Trophoblast cell (in vitro differentiated cells and primary cell): ENCODE measurements around the gene POC1A.

Experiments
- DNase-seq, 2 donors: peaks; one replicate each; pipeline ENCODE4 v3.0.0-alpha.2; 2016
- H2AFZ ChIP-seq: 2 replicates; pipeline ENCODE4 v1.6.1; 2013; ENCODE audit warnings: low read length, moderate library complexity, mild to moderate bottlenecking; ENCODE audit not compliant: insufficient read depth, poor library complexity
- H2AK5ac ChIP-seq: 2 replicates; pipeline ENCODE4 v1.6.1; 2013; ENCODE audit warnings: mild to moderate bottlenecking, low read length
- H2BK120ac ChIP-seq: 2 replicates; pipeline ENCODE4 v1.6.1; 2013; ENCODE audit warnings: low read length, mild to moderate bottlenecking, moderate library complexity; ENCODE audit not compliant: insufficient read depth, poor library complexity
- H2BK12ac ChIP-seq: 2 replicates; pipeline ENCODE4 v1.6.1; 2013; ENCODE audit warnings: mild to moderate bottlenecking, low read length, moderate library complexity
- H2BK5ac ChIP-seq: 2 replicates; pipeline ENCODE4 v1.6.1; 2013; ENCODE audit warnings: low read length, low read depth, moderate library complexity, mild to moderate bottlenecking; ENCODE audit not compliant: poor library complexity
- H3K14ac ChIP-seq: 2 replicates; pipeline ENCODE4 v1.6.1; 2013; ENCODE audit warnings: mild to moderate bottlenecking, low read length
- H3K18ac ChIP-seq: 2 replicates; pipeline ENCODE4 v1.6.1; 2013; ENCODE audit warnings: mild to moderate bottlenecking, low read length
- H3K23ac ChIP-seq: 2 replicates; pipeline ENCODE4 v1.6.1; 2013; ENCODE audit warnings: low read length
- H3K27ac ChIP-seq: 2 replicates; pipeline ENCODE4 v1.5.1; 2013; ENCODE audit warnings: low read depth, mild to moderate bottlenecking, inconsistent platforms, low read length, moderate library complexity
- H3K27me3 ChIP-seq: 2 replicates; pipeline ENCODE4 v1.6.1; 2013; ENCODE audit warnings: inconsistent platforms, mild to moderate bottlenecking, low read length, moderate library complexity; ENCODE audit not compliant: insufficient read depth
- H3K36me3 ChIP-seq, 2 experiments: 1 replicate in 1 of 2; 2 replicates in 1 of 2; pipeline ENCODE4 v1.6.1; 2013; ENCODE audit warnings: low read length in 2 of 2, mild to moderate bottlenecking in 2 of 2, moderate library complexity in 1 of 2; ENCODE audit not compliant: insufficient read depth in 2 of 2, control insufficient read depth in 1 of 2
- H3K4ac ChIP-seq: 2 replicates; pipeline ENCODE4 v1.6.1; 2013; ENCODE audit warnings: low read depth, mild to moderate bottlenecking, low read length, moderate library complexity
- H3K4me1 ChIP-seq, 2 experiments: 1 replicate in 1 of 2; 2 replicates in 1 of 2; pipeline ENCODE4 v1.6.1; 2013; ENCODE audit warnings: low read length in 2 of 2, mild to moderate bottlenecking in 2 of 2, moderate library complexity in 1 of 2; ENCODE audit not compliant: insufficient read depth in 2 of 2, control insufficient read depth in 1 of 2
- H3K4me2 ChIP-seq: 2 replicates; pipeline ENCODE4 v1.6.1; 2013; ENCODE audit warnings: inconsistent platforms, mild to moderate bottlenecking, low read length, moderate library complexity
- H3K4me3 ChIP-seq: 2 replicates; pipeline ENCODE4 v1.5.1; 2013; ENCODE audit warnings: mild to moderate bottlenecking, low read depth, low read length, inconsistent platforms
- H3K79me1 ChIP-seq: one replicate; pipeline ENCODE4 v1.6.1; 2013; ENCODE audit warnings: low read length
- H3K79me2 ChIP-seq: 2 replicates; pipeline ENCODE4 v1.6.1; 2013; ENCODE audit warnings: low read length, mild to moderate bottlenecking; ENCODE audit not compliant: control insufficient read depth, insufficient read depth, poor library complexity
- H3K9ac ChIP-seq: 2 replicates; pipeline ENCODE4 v1.6.1; 2013; ENCODE audit warnings: mild to moderate bottlenecking, low read length
- H3K9me3 ChIP-seq: 2 replicates; pipeline ENCODE4 v1.6.1; 2013; ENCODE audit warnings: low read depth, mild to moderate bottlenecking, control low read depth, inconsistent platforms, low read length; ENCODE audit not compliant: insufficient read depth
- H4K12ac ChIP-seq: 2 replicates; pipeline ENCODE4 v1.6.1; 2013; ENCODE audit warnings: low read depth, mild to moderate bottlenecking, low read length, moderate library complexity
- H4K8ac ChIP-seq: 2 replicates; pipeline ENCODE4 v1.6.1; 2013; ENCODE audit warnings: low read depth, mild to moderate bottlenecking, low read length, moderate library complexity
- H4K91ac ChIP-seq: one replicate; pipeline ENCODE4 v1.6.1; 2013; ENCODE audit warnings: low read depth, mild to moderate bottlenecking, low read length, moderate library complexity
- WGBS: extraction: QIAGEN DNeasy Blood & Tissue Kit; methylation state at CpG from one replicate; pipeline ENCODE4 v1.1.7; 2013; ENCODE audit warnings: missing lambda C conversion rate; ENCODE audit not compliant: insufficient read length, insufficient coverage; ENCODE audit errors: extremely low coverage; 5-methylcytosine and 5-hydroxymethylcytosine counted together

The POC1A gene

DNA sequence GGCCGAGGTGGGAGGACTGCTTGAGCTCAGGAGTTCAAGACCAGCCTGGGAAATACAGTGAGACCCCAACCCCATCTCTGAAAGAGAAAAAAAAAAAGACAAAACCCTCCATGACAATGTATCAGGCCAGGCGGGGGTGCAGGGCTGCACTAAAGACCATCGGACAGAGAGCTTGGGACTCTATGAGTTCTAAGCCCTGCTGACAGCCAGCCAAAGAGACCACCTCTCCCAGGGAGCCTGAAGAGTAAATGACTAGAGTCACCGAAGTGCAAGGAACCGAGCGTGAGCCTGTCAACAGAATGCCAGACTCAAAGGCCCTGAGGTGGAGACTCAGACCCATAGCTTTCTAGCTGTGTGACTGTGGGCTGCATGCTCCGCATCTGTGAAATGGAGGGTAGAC lies 12.5 kb downstream of the POC1A start:
- Histone ChIP-seq H3K79me1 (no peaks in the 10 kb centered on the region), H3K27ac (no peak overlapping the region), H3K4me1 (peaks cover 0 to 2% of the 10 kb centered on the region in 2 experiments), H2BK12ac (no peak overlapping the region), H2AFZ (no peak overlapping the region), H3K9ac (no peak overlapping the region), H4K8ac (no peak overlapping the region), H4K12ac (no peak overlapping the region), H2BK120ac (no peak overlapping the region), H4K91ac (no peak overlapping the region), H3K79me2 (no peaks in the 10 kb centered on the region), H3K36me3 (peaks cover 49 to 53% of the 10 kb centered on the region in 2 experiments), H2AK5ac (no peak overlapping the region), H3K14ac (no peak overlapping the region), H3K23ac (no peak overlapping the region), H3K4me3 (no peak overlapping the region), H3K27me3 (no peaks in the 10 kb centered on the region), H3K18ac (no peak overlapping the region), H2BK5ac (no peak overlapping the region), H3K9me3 (no peaks in the 10 kb centered on the region), H3K4ac (no peak overlapping the region), H3K4me2 (no peak overlapping the region)
- no CpG with 5 or more reads among the region's 7 CpGs for WGBS
- no peak for DNase-seq

DNA sequence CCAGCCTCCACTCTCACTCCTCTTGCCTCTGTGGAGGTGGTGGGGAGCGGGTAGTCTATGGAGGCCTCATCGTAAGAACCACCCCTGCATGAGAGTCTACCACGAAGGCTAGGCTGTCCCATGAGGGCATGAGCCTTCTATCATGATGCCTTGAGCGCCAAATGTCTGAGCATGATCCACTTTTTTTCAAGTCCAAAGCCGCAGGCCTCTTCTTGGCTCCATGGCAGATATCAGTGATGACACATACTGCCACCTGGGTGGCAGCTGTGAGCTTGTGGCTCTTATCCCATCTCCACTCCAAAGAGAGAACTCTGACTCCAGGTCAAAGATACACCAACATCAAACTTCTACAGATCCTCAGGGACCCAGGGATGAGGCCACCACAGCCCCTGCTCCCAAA lies 13.5 kb downstream of the POC1A start:
- H4K91ac ChIP-seq = no peak overlapping the region
- H2BK5ac ChIP-seq = no peak overlapping the region
- H3K4me1 ChIP-seq = peaks cover 0 to 2% of the 10 kb centered on the region in 2 experiments
- no peak overlapping the region for H3K4ac ChIP-seq
- no peak overlapping the region for H3K4me3 ChIP-seq
- H3K27ac ChIP-seq = no peak overlapping the region
- H3K18ac ChIP-seq = no peak overlapping the region
- DNase-seq = no peak
- peaks cover 43 to 49% of the 10 kb centered on the region in 2 experiments for H3K36me3 ChIP-seq
- no peak overlapping the region for H2BK12ac ChIP-seq
- H4K8ac ChIP-seq = no peak overlapping the region
- H3K79me2 ChIP-seq = no peaks in the 10 kb centered on the region
- WGBS = no CpG with 5 or more reads among the region's 5 CpGs
- no peak overlapping the region for H2AK5ac ChIP-seq
- H3K27me3 ChIP-seq = no peaks in the 10 kb centered on the region
- H3K23ac ChIP-seq = no peak overlapping the region
- H3K14ac ChIP-seq = no peak overlapping the region
- no peaks in the 10 kb centered on the region for H3K79me1 ChIP-seq
- no peak overlapping the region for H2BK120ac ChIP-seq
- no peaks in the 10 kb centered on the region for H3K9me3 ChIP-seq
- no peak overlapping the region for H2AFZ ChIP-seq
- no peak overlapping the region for H3K9ac ChIP-seq
- H4K12ac ChIP-seq = no peak overlapping the region
- H3K4me2 ChIP-seq = no peak overlapping the region

DNA sequence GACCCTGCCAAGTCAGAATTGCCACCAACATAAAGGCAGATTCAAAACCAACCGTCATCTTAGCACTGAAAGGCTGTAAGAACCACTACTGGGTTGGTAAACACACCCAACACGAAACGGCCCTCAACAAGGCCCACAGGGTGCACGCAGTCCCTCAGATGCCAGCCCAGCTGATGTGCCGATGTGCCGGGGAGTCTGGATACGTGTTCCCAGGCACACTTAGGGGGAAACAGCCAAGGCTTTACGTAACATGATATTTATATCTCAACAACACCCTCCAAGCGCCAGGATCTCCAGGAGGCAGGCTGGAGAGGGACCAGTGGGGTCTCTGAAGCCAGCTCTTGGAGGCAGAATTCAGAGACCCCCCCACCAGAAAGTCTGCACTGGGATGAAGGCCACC lies 14.2 kb downstream of the POC1A start:
- H2BK5ac ChIP-seq = no peak overlapping the region
- H4K12ac ChIP-seq = no peak overlapping the region
- no peak overlapping the region for H2BK12ac ChIP-seq
- H3K23ac ChIP-seq = no peak overlapping the region
- no peak overlapping the region for H3K4me3 ChIP-seq
- no peaks in the 10 kb centered on the region for H3K27me3 ChIP-seq
- H2AK5ac ChIP-seq = no peak overlapping the region
- H3K36me3 ChIP-seq = peaks cover 39 to 43% of the 10 kb centered on the region in 2 experiments
- no peak overlapping the region for H3K18ac ChIP-seq
- no peak overlapping the region for H3K4me2 ChIP-seq
- H3K14ac ChIP-seq = no peak overlapping the region
- no peak for DNase-seq
- no peak overlapping the region for H3K9ac ChIP-seq
- peaks cover 1% of the 10 kb centered on the region for H3K9me3 ChIP-seq
- H3K27ac ChIP-seq = no peak overlapping the region
- H2AFZ ChIP-seq = no peak overlapping the region
- no CpG with 5 or more reads among the region's 9 CpGs for WGBS
- H3K79me1 ChIP-seq = no peaks in the 10 kb centered on the region
- no peak overlapping the region for H4K8ac ChIP-seq
- no peak overlapping the region for H3K4ac ChIP-seq
- peaks cover 0 to 2% of the 10 kb centered on the region in 2 experiments for H3K4me1 ChIP-seq
- H2BK120ac ChIP-seq = no peak overlapping the region
- H3K79me2 ChIP-seq = no peaks in the 10 kb centered on the region
- H4K91ac ChIP-seq = no peak overlapping the region

DNA sequence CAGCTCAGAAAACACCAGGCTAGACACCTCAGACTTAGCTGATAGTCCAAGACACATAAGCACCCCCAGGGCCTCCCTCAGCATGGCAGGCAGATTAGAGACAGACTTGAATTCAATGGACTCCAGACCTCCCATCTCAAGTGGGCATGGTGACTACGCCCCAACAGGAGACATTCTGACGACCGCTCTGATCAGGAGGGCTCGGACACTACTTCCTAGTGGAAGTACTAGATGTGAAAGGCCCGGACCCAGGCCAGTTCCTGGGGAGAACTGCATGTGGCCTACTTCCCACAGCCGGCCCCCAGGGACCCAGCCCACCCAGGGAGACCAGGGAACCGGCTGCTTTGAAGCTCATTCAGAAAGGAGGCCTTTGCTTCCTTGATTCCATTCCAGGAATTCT lies 16.9 kb downstream of the POC1A start:
- Histone ChIP-seq H4K12ac (no peak overlapping the region), H3K36me3 (peaks cover 28 to 46% of the 10 kb centered on the region in 2 experiments), H3K9ac (no peak overlapping the region), H3K27me3 (no peaks in the 10 kb centered on the region), H3K4ac (no peak overlapping the region), H2BK12ac (no peak overlapping the region), H2BK5ac (no peak overlapping the region), H3K14ac (no peak overlapping the region), H2AK5ac (no peak overlapping the region), H3K9me3 (peaks cover 1% of the 10 kb centered on the region), H4K91ac (no peak overlapping the region), H4K8ac (no peak overlapping the region), H3K4me2 (no peak overlapping the region), H3K18ac (no peak overlapping the region), H2BK120ac (no peak overlapping the region), H3K27ac (no peak overlapping the region), H3K79me2 (no peaks in the 10 kb centered on the region), H3K4me3 (no peak overlapping the region), H2AFZ (no peak overlapping the region), H3K23ac (no peak overlapping the region), H3K79me1 (no peaks in the 10 kb centered on the region), H3K4me1 (no peaks in the 10 kb centered on the region)
- no CpG with 5 or more reads among the region's 7 CpGs for WGBS
- no peak for DNase-seq
